SH-SY5Y (cell line): Measurements from ENCODE around the gene SYT7.

Source experiments
- GATA2 ChIP-seq: IDR thresholded peaks from 2 replicates; pipeline ENCODE4 v1.6.1; 2011; ENCODE audit warnings: mild to moderate bottlenecking, low read depth, low read length
- GATA3 ChIP-seq: IDR thresholded peaks from 2 replicates; pipeline ENCODE4 v1.6.1; 2011; ENCODE audit warnings: low read depth, mild to moderate bottlenecking, low read length, moderate library complexity

DNA sequence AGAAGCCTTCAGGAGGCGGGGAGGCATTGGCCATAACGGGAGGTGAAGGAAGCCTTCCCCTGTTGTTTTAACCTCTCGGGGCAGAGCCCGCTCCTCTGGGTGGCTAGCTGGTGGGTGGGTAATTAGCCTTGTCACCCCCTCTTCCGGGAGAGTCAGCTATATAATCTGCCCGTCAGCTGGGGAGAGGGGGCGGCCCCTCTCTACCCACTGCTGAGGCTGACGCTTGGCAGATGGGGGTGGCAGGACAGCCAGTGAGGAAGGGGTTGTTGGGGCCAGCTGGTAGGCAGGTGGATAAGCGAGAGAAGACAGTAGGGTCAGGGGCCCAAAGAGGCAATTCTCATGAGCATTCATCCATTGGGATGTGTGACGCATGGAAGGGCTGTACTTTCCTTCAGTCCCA is 33.0 kb upstream of the SYT7 start:
- TF ChIP-seq GATA2, result no peak
- TF ChIP-seq GATA3, result no peak
